HG03575 (cell line): ENCODE measurements around the gene CDK18.

ENCODE experiments used
- ATAC-seq: cut with Tn5 transposase; IDR thresholded peaks from one replicate; pipeline ENCODE4 v1.9.1; 2021; ENCODE audit not compliant: unreplicated experiment, insufficient number of reproducible peaks, low FRiP score; ENCODE audit errors: extremely low read depth

Gene CDK18

GRCh38 chr1:205554026-205554811, 49.8 kb downstream of the CDK18 start:
- no peak for ATAC-seq

DNA sequence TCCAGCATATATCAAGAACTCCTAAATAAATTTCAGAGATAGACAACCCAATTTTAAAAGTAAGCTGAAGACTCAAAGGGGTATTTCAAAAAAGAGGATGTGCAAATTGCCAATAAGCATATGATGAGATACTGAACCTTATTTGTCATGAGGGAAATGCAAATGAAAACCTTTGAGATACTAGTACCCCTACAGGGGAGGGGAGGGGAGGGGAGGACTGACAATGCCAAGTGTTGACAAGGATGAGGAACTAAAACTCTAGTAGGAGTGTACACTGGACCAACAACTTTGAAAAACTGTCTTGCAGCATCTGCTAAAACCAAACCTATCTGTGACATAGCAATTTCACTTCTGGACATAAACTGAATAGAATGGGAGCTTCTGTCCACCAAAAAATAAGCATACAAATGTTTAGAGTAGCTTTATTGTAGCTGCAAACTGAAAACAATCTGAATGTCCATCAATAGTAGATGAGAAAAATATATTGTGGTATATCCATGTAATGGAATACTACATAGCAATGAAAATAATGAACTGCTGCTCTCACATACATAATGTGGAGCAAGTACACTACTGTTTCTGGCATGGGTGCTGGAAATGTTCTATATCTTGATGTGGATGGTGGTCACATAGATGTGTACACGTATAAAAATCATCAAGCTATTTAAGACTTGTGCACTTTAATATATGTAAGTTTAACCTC, 57.2 kb downstream of the CDK18 start:
- no peak for ATAC-seq

- ATAC-seq, result no peak
These were observed 59.5 kb downstream of the CDK18 start for GRCh38 chr1:205563927-205564441.

DNA sequence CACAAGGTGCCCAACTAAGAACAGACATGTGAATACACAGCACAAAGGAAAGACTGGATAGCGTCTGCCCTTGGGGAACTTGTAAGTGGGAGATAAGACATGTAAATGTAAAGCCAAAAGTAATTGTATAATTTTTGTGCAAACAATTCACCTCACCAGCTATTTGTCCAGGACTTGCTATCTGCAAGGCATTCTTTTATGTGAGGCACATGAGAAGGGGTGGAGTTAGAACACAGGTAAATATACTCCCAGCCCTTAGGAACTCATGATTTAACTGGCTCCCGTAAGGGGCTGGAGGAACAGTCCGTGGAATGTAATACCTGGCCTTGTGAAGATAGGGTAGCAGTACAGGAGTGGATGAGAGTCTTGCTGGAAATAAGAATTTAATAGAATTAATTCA, 61.3 kb downstream of the CDK18 start:
- no peak for ATAC-seq

- no peak for ATAC-seq
These were observed 63.2 kb downstream of the CDK18 start for GRCh38 chr1:205567716-205568115.

GRCh38 chr1:205568135-205568468, 63.6 kb downstream of the CDK18 start:
- ATAC-seq, result no peak

- no peak for ATAC-seq
These were observed 64.2 kb downstream of the CDK18 start for GRCh38 chr1:205568469-205569361.

DNA sequence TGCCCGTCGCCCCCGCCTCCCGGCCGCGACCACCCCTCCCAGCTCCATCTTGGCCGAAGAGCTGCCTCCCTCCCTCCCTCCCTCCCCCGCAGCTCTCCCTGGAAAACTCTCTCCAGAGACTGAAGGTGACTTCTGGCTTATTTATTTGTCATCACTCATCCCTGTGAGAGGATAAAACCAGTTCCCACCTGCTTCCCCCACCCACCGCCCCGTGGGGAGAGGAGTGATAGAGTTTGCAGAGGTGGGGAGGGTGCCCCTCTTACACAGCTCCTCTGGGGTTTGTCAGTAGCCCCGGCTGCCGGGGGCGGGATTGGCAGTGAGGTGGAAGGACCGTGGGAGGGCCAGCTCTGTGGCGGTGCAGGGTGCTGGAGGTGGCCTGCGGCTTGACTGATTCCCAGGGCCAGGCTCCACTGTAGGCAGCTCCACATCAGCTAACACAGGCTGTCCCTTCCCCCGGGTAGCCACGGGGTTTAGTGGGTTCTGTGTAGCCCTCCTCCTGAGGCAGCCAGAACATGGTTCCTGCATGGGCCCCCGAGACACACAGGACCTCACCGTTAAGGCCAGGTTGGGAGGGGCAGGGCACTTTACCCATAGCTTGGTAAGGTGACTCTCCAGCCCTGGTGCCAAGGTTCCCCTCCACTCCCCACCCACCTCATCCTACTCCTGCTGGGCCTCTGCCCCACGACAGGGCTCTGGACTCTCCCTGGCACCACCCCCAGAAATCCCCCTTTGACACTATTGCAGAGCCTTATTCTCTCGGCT, 65.1 kb downstream of the CDK18 start:
- no peak for ATAC-seq

- ATAC-seq, result no peak
These were observed 65.7 kb downstream of the CDK18 start for GRCh38 chr1:205570173-205570501.

DNA sequence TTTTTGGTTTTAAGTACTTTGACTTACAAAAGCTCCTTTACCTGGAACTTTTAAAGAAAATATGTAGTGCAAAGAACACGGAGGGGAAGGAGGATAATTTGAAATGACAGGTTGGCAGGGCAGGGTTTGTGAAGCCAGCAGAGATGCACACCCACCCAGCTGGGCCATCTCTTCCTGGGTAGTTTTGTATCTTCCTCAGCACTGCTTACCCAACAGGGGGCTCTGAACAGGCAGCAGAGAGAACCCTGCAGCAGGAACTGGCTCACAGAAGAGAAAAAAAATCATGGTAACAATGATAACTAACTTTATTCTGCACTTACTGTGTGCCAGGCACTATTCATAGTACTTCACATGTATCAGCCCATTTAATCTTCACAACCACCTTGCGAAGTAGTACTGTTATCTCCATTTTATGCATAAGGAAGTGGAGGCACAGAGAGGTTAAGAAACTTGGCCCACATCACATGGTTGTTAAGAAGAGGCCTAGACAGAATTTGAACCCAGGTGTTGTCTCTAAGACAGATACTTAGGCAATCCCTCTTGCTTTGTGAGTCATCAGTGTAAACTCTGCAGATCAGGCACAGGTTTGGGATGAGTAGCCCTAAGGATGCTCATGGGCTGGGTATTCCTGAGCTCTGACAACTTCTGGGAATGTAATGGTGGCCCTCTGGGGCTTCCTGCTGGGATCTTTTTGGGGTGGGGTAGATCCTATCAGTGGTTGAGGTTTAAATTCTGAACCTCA, 66.5 kb downstream of the CDK18 start:
- no peak for ATAC-seq

GRCh38 chr1:205571747-205572146, 67.3 kb downstream of the CDK18 start:
- ATAC-seq, result no peak

- ATAC-seq, result no peak
These were observed 68.0 kb downstream of the CDK18 start for GRCh38 chr1:205572421-205572820.

- ATAC-seq, result no peak
These were observed 70.9 kb downstream of the CDK18 start for GRCh38 chr1:205575294-205575885.

DNA sequence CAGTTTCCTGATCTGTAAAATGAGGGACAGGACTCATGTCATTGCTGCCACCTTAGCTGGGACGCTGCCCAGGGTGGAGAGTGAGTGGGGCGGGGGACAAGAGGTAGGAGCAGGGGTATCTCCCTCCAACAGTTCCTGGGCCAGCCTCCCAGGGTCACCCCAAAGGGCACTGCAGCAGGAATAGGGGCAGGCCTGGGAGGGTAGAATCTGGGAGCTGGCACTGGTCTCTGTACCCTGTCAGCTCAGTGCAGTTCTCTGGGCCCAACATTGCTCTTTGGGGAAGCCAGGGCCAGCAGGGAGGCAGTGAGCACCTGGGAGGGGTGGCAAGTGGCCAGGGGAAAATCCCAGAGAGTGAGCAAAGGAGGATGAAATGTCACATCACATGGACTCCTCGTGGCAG, 71.5 kb downstream of the CDK18 start:
- ATAC-seq, result no peak

DNA sequence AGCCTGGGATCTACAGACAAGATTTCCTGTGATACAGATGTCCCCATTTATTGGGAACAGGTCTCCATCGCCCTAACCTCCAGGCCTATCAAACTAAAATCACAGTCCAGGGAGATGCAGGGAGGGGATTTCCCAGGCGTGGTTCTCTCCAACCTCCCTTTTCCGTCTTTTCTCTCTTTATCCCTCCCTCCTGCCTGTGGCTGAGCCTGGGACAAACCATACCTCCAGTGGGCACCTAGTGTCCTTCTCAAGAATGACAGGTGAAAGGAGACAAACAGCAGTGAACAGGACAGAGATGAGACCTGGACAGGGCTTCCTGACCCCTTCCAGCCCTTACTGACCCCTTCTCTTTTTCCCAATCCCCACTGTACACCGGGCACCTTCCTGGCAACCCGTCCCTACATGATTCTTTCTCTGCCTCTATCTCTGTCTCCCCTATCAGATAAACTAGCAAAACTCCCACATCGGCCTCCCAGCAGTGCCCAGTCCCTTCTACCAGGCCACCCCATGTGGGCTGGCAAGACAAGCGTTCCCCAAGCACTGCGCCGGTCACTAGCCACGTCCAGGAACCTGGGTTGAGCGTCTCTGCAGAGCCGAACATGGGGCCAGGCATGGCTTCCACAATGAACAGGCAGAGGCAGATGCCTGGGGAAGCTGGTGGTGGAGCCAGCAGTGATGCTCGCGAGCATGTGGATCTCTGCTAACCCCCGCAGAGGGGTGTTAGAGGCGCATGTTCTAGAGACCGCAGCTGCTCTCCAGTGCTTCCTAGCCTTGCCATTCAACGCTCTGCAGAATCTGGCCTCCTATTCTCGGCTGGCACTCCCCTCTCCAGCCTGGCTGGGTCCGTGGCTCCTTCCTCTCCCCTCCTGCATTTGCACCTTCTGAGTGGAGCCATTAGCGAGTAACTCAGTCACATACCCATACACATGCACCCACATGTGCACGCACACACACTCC, 72.6 kb downstream of the CDK18 start:
- no peak for ATAC-seq

DNA sequence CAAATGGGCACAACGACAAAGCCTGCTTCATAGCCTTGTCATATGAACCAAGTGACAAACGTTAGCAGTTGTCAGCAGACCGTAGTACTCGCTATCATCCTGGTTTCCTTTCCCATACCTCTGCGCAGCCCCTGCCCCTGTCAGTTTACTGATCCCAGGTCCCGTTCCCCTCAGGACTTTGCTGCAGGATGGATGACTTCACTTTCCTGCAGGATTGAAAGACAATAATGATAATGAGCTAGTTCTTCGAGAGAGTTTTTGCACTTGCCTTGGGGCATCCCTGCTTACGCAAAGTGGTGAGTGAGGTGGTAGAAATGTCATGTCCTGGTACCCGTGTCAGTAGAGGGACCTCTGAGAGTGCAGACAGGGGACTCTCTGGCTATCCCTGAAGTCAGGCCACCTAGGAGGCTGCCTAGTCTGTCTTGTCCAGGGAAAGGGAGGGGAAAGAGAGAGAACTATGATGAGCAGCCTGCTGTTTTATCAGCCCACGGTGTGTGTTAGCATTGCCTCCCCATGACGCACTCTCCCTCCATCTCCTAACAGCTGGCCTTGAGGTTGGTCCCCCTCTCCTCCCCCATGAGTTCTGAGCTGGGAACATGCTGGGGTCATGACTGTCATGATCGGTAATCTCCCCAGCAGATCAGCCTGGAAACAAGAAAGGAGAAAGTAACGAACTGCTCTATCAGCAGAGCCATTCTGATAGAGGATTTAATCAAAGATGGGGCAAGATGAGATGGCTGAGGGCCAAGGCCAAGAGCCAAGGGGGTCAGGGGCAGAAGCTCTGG, 73.6 kb downstream of the CDK18 start:
- ATAC-seq, result no peak
